ENCODE data around the gene RND1.
A peak's percentile ranks its signal among the peaks of the same experiment; 100 is the strongest.

RND1 gene

GRCh38 chr12:48815126-48816110 lies 50.3 kb downstream of the RND1 start:
- peaks cover 25% of the 10 kb centered on the region for H3K4me1 ChIP-seq (ENCODE audit: control insufficient read depth, low read depth, low read length)
- H3K4me3 ChIP-seq (ENCODE audit: low read length): peak overlapping the region; percentile 92
- H3K27me3 ChIP-seq (ENCODE audit: control insufficient read depth, insufficient read depth, low read length): peaks cover 57% of the 10 kb centered on the region
- H3K27ac ChIP-seq (ENCODE audit: low read length): no peak overlapping the region
- H3K36me3 ChIP-seq (ENCODE audit: control insufficient read depth, low read depth, low read length): no peaks in the 10 kb centered on the region
- H3K9ac ChIP-seq (ENCODE audit: low read length): peak overlapping the region; percentile 45
- H3K9me3 ChIP-seq (ENCODE audit: control insufficient read depth, low read depth, low read length): no peaks in the 10 kb centered on the region

- H3K27ac ChIP-seq (ENCODE audit: low read length): no peak overlapping the region
- peaks cover 21% of the 10 kb centered on the region for H3K4me1 ChIP-seq (ENCODE audit: control insufficient read depth, low read depth, low read length)
- no peaks in the 10 kb centered on the region for H3K36me3 ChIP-seq (ENCODE audit: control insufficient read depth, low read depth, low read length)
- peak overlapping the region; percentile 92 for H3K4me3 ChIP-seq (ENCODE audit: low read length)
- peak overlapping the region; percentile 45 for H3K9ac ChIP-seq (ENCODE audit: low read length)
- no peaks in the 10 kb centered on the region for H3K9me3 ChIP-seq (ENCODE audit: control insufficient read depth, low read depth, low read length)
- peaks cover 51% of the 10 kb centered on the region for H3K27me3 ChIP-seq (ENCODE audit: control insufficient read depth, insufficient read depth, low read length)
Observed at GRCh38 chr12:48814262-48815125, 51.2 kb downstream of the RND1 start.

DNA sequence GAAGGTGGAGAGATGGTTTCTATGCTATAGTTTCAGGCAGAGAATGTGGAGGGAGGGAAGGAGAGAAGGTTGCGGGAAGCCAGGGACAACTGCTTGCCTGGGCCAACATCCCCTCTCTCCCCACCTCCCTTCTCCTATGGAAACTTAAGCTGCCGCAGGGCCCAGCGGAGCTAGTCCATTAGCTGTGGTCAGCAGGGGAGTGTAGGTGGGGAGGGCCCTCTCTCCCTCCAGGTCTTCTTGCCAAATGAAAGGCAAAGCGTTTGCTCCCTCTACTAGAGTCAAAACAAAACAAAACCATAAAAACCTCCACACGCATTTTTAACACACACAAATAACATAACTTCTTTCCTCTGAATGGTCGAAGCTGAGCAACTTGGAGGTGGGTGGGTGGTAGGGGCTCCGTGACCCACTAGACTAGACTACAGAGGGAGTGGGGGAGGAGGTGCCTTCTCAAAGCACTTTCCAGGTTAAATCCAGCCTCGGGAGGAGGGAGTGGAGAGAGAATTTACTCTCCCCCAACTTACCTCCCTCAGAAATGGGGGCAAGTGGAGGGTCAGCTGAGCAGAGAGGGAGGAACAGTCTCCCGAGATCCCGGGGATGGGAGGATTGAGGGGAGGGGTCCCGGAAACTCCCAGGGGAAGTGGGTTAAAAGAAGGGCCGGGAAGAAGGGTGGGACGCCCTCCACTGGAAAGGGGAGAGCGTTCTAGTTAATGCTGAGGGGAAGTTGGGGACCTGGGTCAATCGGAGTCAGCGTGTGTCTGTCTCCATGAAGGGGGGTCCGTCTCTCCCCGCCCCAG lies 52.0 kb downstream of the RND1 start:
- peaks cover 44% of the 10 kb centered on the region for H3K27me3 ChIP-seq (ENCODE audit: control insufficient read depth, insufficient read depth, low read length)
- H3K27ac ChIP-seq (ENCODE audit: low read length): no peak overlapping the region
- peak overlapping the region; percentile 92 for H3K4me3 ChIP-seq (ENCODE audit: low read length)
- H3K4me1 ChIP-seq (ENCODE audit: control insufficient read depth, low read depth, low read length): peaks cover 16% of the 10 kb centered on the region
- H3K9ac ChIP-seq (ENCODE audit: low read length): no peak overlapping the region
- H3K36me3 ChIP-seq (ENCODE audit: control insufficient read depth, low read depth, low read length): no peaks in the 10 kb centered on the region
- H3K9me3 ChIP-seq (ENCODE audit: control insufficient read depth, low read depth, low read length): no peaks in the 10 kb centered on the region

- H3K27me3 ChIP-seq (ENCODE audit: control insufficient read depth, insufficient read depth, low read length): peaks cover 36% of the 10 kb centered on the region
- H3K9ac ChIP-seq (ENCODE audit: low read length): no peak overlapping the region
- no peak overlapping the region for H3K27ac ChIP-seq (ENCODE audit: low read length)
- no peaks in the 10 kb centered on the region for H3K36me3 ChIP-seq (ENCODE audit: control insufficient read depth, low read depth, low read length)
- peaks cover 12% of the 10 kb centered on the region for H3K4me1 ChIP-seq (ENCODE audit: control insufficient read depth, low read depth, low read length)
- H3K4me3 ChIP-seq (ENCODE audit: low read length): no peak overlapping the region
- no peaks in the 10 kb centered on the region for H3K9me3 ChIP-seq (ENCODE audit: control insufficient read depth, low read depth, low read length)
Observed at GRCh38 chr12:48812389-48812788, 53.3 kb downstream of the RND1 start.

DNA sequence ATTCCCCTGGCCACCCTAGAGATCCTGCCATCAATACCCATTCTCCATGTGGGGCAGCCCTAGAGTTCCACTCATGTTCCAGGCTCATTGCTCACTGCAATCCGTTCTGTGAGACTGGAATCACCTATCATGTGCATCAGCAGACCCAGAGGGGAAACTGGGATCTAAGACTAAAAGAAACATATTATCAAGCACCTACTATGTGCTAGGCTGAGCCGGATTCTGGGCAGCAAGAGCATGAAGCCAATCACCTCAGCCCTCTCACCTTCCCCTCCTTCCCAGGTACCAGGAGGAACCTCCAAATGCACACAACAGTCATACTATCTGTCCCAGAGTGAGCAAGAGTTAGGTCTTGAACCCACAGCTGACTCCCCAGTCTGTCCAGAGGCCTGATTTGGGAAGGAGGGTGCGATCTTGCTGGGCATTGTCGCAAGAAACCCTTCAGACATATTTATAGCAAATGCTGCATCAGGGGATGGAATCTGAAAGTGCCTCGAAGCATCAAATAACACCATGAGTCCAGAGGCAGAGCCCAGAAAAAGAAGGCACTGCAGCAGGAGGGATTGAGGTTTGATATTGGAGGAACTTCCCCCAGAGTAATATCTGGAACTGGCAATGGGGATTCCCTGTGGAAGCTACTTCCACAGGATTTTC lies 54.1 kb downstream of the RND1 start:
- Histone ChIP-seq H3K4me3 (ENCODE audit: low read length) (no peak overlapping the region), H3K9me3 (ENCODE audit: control insufficient read depth, low read depth, low read length) (no peaks in the 10 kb centered on the region), H3K9ac (ENCODE audit: low read length) (no peak overlapping the region), H3K27me3 (ENCODE audit: control insufficient read depth, insufficient read depth, low read length) (peaks cover 28% of the 10 kb centered on the region), H3K4me1 (ENCODE audit: control insufficient read depth, low read depth, low read length) (peaks cover 10% of the 10 kb centered on the region), H3K27ac (ENCODE audit: low read length) (no peak overlapping the region), H3K36me3 (ENCODE audit: control insufficient read depth, low read depth, low read length) (no peaks in the 10 kb centered on the region)

DNA sequence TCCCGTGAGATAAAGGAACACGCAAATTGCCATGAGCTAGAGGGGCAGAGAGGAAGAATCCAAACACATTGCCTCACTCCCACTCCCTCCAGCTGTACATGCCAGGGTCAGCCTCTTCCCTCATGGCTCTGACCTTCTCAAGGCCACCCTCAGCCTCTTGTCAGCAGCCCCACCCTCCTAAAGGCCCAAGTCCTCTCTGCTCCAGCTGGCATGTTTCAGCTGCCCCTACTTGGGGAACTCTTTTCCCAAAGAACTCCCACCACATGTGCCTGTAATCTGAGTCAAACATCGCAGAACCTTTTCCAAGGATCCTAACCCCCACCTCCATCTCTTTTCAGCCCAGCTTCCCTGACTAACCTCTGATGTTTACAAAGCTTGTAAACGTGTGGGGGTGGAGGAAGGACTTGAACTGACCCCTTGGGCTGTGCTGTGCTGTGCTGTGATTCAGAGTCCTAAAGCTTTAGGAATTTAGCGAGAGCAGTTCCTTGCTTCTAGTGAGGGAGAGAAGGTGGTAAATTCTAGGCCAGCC lies 54.7 kb downstream of the RND1 start:
- Histone ChIP-seq H3K36me3 (ENCODE audit: control insufficient read depth, low read depth, low read length) (no peaks in the 10 kb centered on the region), H3K9ac (ENCODE audit: low read length) (no peak overlapping the region), H3K27me3 (ENCODE audit: control insufficient read depth, insufficient read depth, low read length) (peaks cover 22% of the 10 kb centered on the region), H3K9me3 (ENCODE audit: control insufficient read depth, low read depth, low read length) (no peaks in the 10 kb centered on the region), H3K4me3 (ENCODE audit: low read length) (no peak overlapping the region), H3K27ac (ENCODE audit: low read length) (no peak overlapping the region), H3K4me1 (ENCODE audit: control insufficient read depth, low read depth, low read length) (peaks cover 7% of the 10 kb centered on the region)

GRCh38 chr12:48807981-48808380 lies 57.7 kb downstream of the RND1 start:
- no peak overlapping the region for H3K27ac ChIP-seq (ENCODE audit: low read length)
- no peak overlapping the region for H3K9ac ChIP-seq (ENCODE audit: low read length)
- no peaks in the 10 kb centered on the region for H3K36me3 ChIP-seq (ENCODE audit: control insufficient read depth, low read depth, low read length)
- H3K4me3 ChIP-seq (ENCODE audit: low read length): no peak overlapping the region
- H3K4me1 ChIP-seq (ENCODE audit: control insufficient read depth, low read depth, low read length): peaks cover 5% of the 10 kb centered on the region
- no peaks in the 10 kb centered on the region for H3K9me3 ChIP-seq (ENCODE audit: control insufficient read depth, low read depth, low read length)
- H3K27me3 ChIP-seq (ENCODE audit: control insufficient read depth, insufficient read depth, low read length): peaks cover 14% of the 10 kb centered on the region
